GM12873 (cell line): ENCODE results near the gene ARPC5L.

ENCODE experiments used
- CTCF ChIP-seq: IDR thresholded peaks from 2 replicates; pipeline ENCODE4 v1.5.1; 2012; ENCODE audit warnings: low read depth, mild to moderate bottlenecking, moderate library complexity, low read length, control low read depth; ENCODE audit not compliant: insufficient read depth; ENCODE audit errors: missing control alignments

The ARPC5L gene

GRCh38 chr9:124855944-124856765 is 5.8 kb upstream of the ARPC5L start:
- TF ChIP-seq CTCF: peak; percentile 47

GRCh38 chr9:124857533-124858162 is 4.3 kb upstream of the ARPC5L start:
- no peak for TF ChIP-seq CTCF

GRCh38 chr9:124858330-124859046 is 3.4 kb upstream of the ARPC5L start:
- no peak for TF ChIP-seq CTCF

- TF ChIP-seq CTCF: no peak
Measured at GRCh38 chr9:124859803-124860581, 1.9 kb upstream of the ARPC5L start.

GRCh38 chr9:124860582-124861341 is 1.2 kb upstream of the ARPC5L start:
- no peak for TF ChIP-seq CTCF

- no peak for TF ChIP-seq CTCF
Measured at GRCh38 chr9:124863371-124863871, 1.5 kb downstream of the ARPC5L start.
